K562 (cell line): ENCODE measurements around the gene RASEF. TPM values are rescaled to one million over a fixed set of nuclear protein-coding genes. Genes with fewer than 3 reads are reported as not detected.

Experiments used
- GTF2A2 ChIP-seq: IDR thresholded peaks from 2 replicates; pipeline ENCODE4 v1.6.1; 2016; ENCODE audit warnings: mild to moderate bottlenecking, missing genetic modification characterization, missing compliant biosample characterization
- HMGXB4 ChIP-seq: sonication (generic); formaldehyde crosslinking; IDR thresholded peaks from 2 replicates; pipeline ENCODE4 v1.8.1; 2023; ENCODE audit warnings: mild to moderate bottlenecking, missing genetic modification reagents
- MIER1 ChIP-seq: fragments of 450-650 bp; IDR thresholded peaks from 2 replicates; pipeline ENCODE4 v1.6.1; 2016; ENCODE audit warnings: antibody characterized with exemption, mild to moderate bottlenecking, low read depth
- PTBP1 ChIP-seq: fragments of 200-400 bp; formaldehyde crosslinking; IDR thresholded peaks from 2 replicates; pipeline ENCODE4 v1.6.1; 2017; ENCODE audit warnings: low read depth, low read length
- RERE ChIP-seq: sonication (generic); formaldehyde crosslinking; IDR thresholded peaks from 2 replicates; pipeline ENCODE4 v1.8.0; 2023; ENCODE audit warnings: missing genetic modification reagents, mild to moderate bottlenecking, borderline replicate concordance
- SMARCA5 ChIP-seq: fragments of 450-650 bp; IDR thresholded peaks from 2 replicates; pipeline ENCODE4 v1.6.1; 2016
- STAT5B ChIP-seq: fragments of 250-450 bp; sonication (Bioruptor Pico); IDR thresholded peaks from 2 replicates; pipeline ENCODE4 v1.8.0; 2021; ENCODE audit warnings: mild to moderate bottlenecking, inconsistent platforms
- ZBTB5 ChIP-seq: fragments of 450-650 bp; IDR thresholded peaks from 2 replicates; pipeline ENCODE4 v1.6.1; 2017; ENCODE audit warnings: antibody characterized with exemption
- ZNF436 ChIP-seq: fragments of 250-450, 450-650 bp; sonication (Bioruptor Pico); formaldehyde crosslinking; IDR thresholded peaks from 2 replicates; pipeline ENCODE4 v1.7.0; 2020; ENCODE audit warnings: mild to moderate bottlenecking
- polyA plus RNA-seq, 8 experiments: library from polyadenylated mRNA; depleted of rRNA in 4 of 8; stranded (reverse) in 5 of 8; unstranded in 3 of 8; fragments of >200 nt; fragmentation: Nextera tagmentation in 2 of 8; fragmentation: Illumina TruSeq in 1 of 8; extraction: Ambion mirVana in 2 of 8; extraction: Trizol in 1 of 8; gene quantifications; 2 replicates each; pipeline versions ENCODE4 v1.2.1 to v1.2.3, GENCODE V29; 2011 to 2014; ENCODE audit warnings: inconsistent platforms in 1 of 8, missing spikeins in 1 of 8
- total RNA-seq, 7 experiments: library from RNA; depleted of rRNA in 6 of 7; stranded (reverse); fragments of >200 nt in 6 of 7; fragmentation: Illumina TruSeq in 2 of 7; extraction: Trizol in 2 of 7; gene quantifications; 2 replicates each; pipeline versions ENCODE4 v1.2.1 to v1.2.3, GENCODE V29; 2011 to 2021; ENCODE audit warnings: low replicate concordance in 1 of 7

RASEF gene
- total and polyA plus RNA-seq, 9 of the 15 experiments (the other 6 are each of a cell fraction or from before 2014, with no cell fraction given) = 0.01 to 0.18 (median 0.11) TPM; not detected in 4

- TF ChIP-seq RERE (CRISPR knock-in tag) (no peak), PTBP1 (no peak), GTF2A2 (tag) (no peak), ZNF436 (no peak), HMGXB4 (no peak), SMARCA5 (no peak), MIER1 (no peak), STAT5B (no peak), ZBTB5 (no peak)
These were observed 3.8 kb upstream of the RASEF start (continued) for GRCh38 chr9:83066771-83067170.
